K562 (cell line): ENCODE results near the gene CHPF2.

Experiments used
- IFI16 ChIP-seq: fragments of 250-450 bp; sonication (Bioruptor Pico); IDR thresholded peaks from 2 replicates; pipeline ENCODE4 v2.1.2; 2022; ENCODE audit warnings: mild to moderate bottlenecking, inconsistent platforms
- ZBTB8A ChIP-seq: fragments of 450-650 bp; IDR thresholded peaks from 2 replicates; pipeline ENCODE4 v1.6.1; 2018; ENCODE audit warnings: mild to moderate bottlenecking, moderate library complexity; ENCODE audit not compliant: partially characterized antibody
- ZKSCAN1 ChIP-seq: fragments of 150-350 bp; IDR thresholded peaks from 2 replicates; pipeline ENCODE4 v1.6.1; 2016; ENCODE audit warnings: low read depth, low read length
- ZNF354B ChIP-seq: fragments of 250-450 bp; sonication (Bioruptor Pico); IDR thresholded peaks from 2 replicates; pipeline ENCODE4 v1.4.0; 2020

GRCh38 chr7:151278949-151279348, 46.7 kb downstream of the CHPF2 start:
- TF ChIP-seq ZBTB8A: no peak
- TF ChIP-seq ZKSCAN1: no peak
- no peak for TF ChIP-seq IFI16 (CRISPR knock-in tag)
- TF ChIP-seq ZNF354B (CRISPR knock-in tag): no peak
